ENCODE measurements around the gene IMPDH2. TPM values are rescaled to one million over a fixed set of nuclear protein-coding genes. Genes with fewer than 3 reads are reported as not detected.

Gene IMPDH2
- total RNA-seq, 2 donors from 2014 or later: 32.1 to 68.7 TPM

DNA sequence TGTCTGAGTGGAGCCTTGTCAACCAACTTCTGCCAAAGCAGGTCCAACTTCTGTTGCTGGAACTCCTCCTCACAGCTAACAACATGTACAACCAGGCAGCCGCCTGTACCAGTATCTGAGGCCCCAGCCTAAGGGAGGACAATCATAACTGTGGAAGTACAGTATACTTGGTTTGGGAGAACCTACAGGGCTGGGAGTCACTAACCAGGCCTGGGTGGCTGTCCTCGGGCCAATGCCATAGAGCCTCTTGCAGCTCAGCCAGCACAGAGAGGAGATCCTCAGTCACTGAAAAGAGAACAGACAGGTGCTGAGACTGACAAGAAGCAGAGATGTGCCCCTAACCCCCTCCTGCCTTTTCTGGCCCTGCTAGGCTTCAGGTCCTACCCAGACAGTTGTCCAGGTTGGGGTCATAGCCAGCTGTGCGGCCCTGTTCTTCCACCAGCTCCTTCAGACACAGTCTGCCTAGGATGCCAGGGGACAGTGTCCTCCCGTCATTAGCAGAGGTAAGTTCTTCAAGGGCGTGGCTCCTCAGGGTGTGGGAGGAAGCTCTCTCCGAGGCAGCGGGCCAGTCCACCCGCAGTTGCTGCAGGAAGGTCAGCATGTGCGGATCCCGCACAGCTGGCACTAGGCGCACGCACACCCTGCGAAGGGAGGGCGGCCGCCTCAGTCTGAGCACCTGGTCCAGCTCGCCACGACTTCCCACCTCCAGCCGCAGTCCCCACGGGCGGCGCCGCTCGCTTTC lies 11.8 kb downstream of the IMPDH2 start:
- DNase-seq (ENCODE audit: low spot score): no peak
- Histone ChIP-seq H3K4me1 (peaks cover 0 to 48% of the 10 kb centered on the region in 2 donors), H3K27ac (peak overlapping the region; percentile 64 to 78), H3K27me3 (no peaks in the 10 kb centered on the region), H3K9me3 (no peaks in the 10 kb centered on the region), H3K4me3 (peak overlapping the region; percentile 74 to 90), H3K36me3 (peaks cover 26% of the 10 kb centered on the region)
- TF ChIP-seq, protein P1, sequence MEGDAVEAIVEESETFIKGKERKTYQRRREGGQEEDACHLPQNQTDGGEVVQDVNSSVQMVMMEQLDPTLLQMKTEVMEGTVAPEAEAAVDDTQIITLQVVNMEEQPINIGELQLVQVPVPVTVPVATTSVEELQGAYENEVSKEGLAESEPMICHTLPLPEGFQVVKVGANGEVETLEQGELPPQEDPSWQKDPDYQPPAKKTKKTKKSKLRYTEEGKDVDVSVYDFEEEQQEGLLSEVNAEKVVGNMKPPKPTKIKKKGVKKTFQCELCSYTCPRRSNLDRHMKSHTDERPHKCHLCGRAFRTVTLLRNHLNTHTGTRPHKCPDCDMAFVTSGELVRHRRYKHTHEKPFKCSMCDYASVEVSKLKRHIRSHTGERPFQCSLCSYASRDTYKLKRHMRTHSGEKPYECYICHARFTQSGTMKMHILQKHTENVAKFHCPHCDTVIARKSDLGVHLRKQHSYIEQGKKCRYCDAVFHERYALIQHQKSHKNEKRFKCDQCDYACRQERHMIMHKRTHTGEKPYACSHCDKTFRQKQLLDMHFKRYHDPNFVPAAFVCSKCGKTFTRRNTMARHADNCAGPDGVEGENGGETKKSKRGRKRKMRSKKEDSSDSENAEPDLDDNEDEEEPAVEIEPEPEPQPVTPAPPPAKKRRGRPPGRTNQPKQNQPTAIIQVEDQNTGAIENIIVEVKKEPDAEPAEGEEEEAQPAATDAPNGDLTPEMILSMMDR (IDR thresholded peaks at IDR 0.05): no peak

DNA sequence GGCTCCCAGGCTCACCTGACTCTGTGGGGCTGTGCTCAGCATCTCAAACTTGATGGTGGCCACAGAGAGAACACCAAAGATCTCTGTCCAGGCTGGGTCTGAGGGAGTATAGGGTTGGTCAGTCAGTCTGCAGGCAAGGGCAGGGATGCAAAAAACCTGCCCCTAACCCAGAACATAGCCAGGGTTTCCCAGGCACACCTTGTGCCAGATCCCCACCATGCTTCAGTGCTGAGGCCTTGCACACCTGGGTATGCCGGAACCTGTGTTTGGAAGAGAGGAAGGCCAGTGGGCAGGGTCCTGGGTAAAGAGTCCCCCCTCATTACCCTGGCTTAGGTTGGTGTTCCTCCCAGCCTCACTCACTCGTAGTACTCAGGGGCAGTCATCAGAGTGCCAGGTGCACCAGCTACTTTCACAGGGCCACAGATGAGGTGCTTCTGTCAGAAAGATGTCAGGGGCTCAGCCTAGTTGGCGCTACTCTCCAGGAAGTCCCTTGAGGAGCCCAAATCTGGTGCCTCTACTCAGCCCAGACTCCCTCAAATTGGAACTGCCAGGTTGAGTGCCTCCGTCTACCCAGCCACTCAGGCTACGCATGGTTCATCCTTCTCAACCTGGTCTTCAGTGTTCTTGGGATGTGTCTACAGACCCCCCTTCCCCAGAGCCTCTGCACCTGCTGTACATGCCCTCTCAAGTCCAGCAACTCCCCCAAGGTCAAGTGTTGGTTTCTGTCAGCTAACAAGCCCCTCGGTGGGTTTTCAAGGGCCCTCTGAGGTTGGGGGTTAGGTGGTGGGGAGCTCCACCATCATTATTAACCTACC lies 12.6 kb downstream of the IMPDH2 start:
- TF ChIP-seq, protein P1 (IDR thresholded peaks at IDR 0.05): no peak
- Histone ChIP-seq H3K9me3 (no peaks in the 10 kb centered on the region), H3K4me1 (peaks cover 0 to 51% of the 10 kb centered on the region in 2 donors), H3K36me3 (peaks cover 34% of the 10 kb centered on the region), H3K27me3 (no peaks in the 10 kb centered on the region), H3K4me3 (no peak overlapping the region), H3K27ac (no peak overlapping the region)
- DNase-seq (ENCODE audit: low spot score): no peak

DNA sequence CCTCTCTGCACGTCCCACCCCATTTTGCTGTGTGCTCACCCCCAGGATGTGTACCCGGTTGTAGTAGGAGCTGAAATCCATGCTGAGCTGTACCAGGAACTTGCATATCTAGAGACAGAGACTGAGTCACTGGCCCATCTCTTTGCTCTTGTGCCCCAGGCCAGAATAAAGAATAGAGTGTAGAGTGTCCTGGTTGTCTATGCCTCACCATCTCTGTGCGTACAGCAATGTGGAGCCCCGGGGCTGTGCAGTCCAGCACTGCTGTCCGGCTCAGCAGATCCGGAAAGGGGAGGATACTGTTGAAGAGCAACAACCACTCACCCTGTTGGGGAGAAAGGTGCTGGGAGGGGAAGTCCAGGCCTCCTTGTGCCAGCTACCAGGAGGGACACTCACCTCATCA lies 13.4 kb downstream of the IMPDH2 start:
- DNase-seq (ENCODE audit: low spot score): no peak
- TF ChIP-seq, protein P1 (IDR thresholded peaks at IDR 0.05): no peak
- H3K36me3 ChIP-seq: peaks cover 35% of the 10 kb centered on the region
- H3K4me1 ChIP-seq: peaks cover 0 to 48% of the 10 kb centered on the region in 2 donors
- H3K9me3 ChIP-seq: no peaks in the 10 kb centered on the region
- H3K4me3 ChIP-seq: no peak overlapping the region
- H3K27me3 ChIP-seq: no peaks in the 10 kb centered on the region
- H3K27ac ChIP-seq: no peak overlapping the region

- Histone ChIP-seq H3K36me3 (peaks cover 35% of the 10 kb centered on the region), H3K4me3 (no peak overlapping the region), H3K27me3 (no peaks in the 10 kb centered on the region), H3K4me1 (peaks cover 0 to 41% of the 10 kb centered on the region in 2 donors), H3K9me3 (no peaks in the 10 kb centered on the region), H3K27ac (no peak overlapping the region)
- DNase-seq (ENCODE audit: low spot score): no peak
- TF ChIP-seq, protein P1 (IDR thresholded peaks at IDR 0.05): no peak
Observed at GRCh38 chr3:49015072-49015471, 14.1 kb downstream of the IMPDH2 start.

DNA sequence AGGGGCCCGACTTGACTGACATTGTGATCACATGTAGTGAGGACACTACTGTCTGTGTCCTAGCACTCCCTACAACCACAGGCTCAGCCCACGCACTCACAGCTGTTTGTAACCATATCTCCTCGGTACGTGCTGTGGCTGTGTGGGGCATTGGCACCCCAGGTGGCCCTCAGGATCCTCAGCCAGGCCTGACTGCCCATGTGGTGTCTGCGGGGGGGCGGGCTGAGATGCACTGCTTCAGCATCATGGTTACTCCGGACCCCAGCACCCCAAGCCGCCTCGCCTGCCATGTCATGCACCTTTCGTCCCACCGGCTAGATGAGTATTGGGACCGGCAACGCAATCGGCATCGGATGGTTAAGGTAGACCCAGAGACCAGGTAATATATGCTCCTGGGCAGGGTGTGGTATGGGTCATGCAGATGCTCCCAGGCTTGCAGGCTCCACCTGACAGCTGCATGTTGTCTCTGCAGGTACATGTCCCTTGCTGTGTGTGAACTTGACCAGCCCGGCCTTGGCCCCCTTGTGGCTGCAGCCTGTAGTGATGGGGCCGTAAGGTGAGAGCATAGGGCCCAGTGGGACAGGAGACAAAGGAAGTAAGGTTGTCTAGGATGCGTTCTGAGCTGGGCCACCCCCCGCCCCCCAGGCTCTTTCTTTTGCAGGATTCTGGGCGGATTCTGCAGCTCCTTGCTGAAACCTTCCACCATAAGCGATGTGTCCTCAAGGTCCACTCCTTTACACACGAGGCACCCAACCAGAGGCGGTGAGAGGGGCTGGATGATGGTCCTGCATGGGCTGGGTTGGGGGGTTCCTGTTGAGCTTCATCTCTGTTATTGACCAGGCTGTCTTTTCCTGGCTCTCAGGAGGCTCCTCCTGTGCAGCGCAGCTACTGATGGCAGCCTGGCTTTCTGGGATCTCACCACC lies 15.2 kb downstream of the IMPDH2 start:
- Histone ChIP-seq H3K36me3 (peaks cover 35% of the 10 kb centered on the region), H3K9me3 (no peaks in the 10 kb centered on the region), H3K27ac (no peak overlapping the region), H3K4me3 (no peak overlapping the region), H3K27me3 (no peaks in the 10 kb centered on the region), H3K4me1 (peaks cover 0 to 31% of the 10 kb centered on the region in 2 donors)
- DNase-seq (ENCODE audit: low spot score): no peak
- TF ChIP-seq, protein P1 (IDR thresholded peaks at IDR 0.05): peak in 1 of 2 donors; percentile 45
